PFSK-1 (cell line): ENCODE measurements around the gene COPB1.

Experiments
- POLR2AphosphoS5 ChIP-seq: IDR thresholded peaks from 2 replicates; pipeline ENCODE4 v1.6.1; 2012; ENCODE audit warnings: low read depth, mild to moderate bottlenecking, control low read depth, low read length, moderate library complexity
- TAF1 ChIP-seq: IDR thresholded peaks from 2 replicates; pipeline ENCODE4 v1.6.1; 2012; ENCODE audit warnings: low read length, control low read depth, borderline replicate concordance; ENCODE audit not compliant: insufficient read depth

GRCh38 chr11:14537134-14537599 lies 37.6 kb upstream of the COPB1 start:
- TF ChIP-seq TAF1 (no peak), POLR2AphosphoS5 (no peak)
